Measurements from ENCODE around the gene FGD1.

Gene FGD1

DNA sequence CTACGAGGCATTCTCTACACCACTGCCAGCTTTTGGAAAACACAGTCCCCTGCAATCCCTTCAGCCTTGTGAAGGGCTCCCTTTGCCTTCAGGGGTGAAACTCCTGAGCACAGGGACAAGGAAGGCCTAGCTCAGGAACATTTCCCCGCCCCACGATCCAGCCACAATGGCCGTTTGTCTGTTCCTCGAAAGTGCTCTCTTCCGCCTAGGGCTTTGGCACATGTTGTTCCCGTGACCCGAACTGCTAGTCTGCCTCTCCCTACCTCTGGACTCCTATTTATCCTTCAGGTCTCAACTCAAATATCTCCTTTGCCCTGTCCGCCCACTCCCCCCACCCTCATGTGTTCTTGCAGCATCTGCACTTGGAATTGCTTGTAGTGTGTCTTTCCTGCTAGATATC, 12.1 kb downstream of the FGD1 start:
- H3K4me1 ChIP-seq = peaks cover 11% of the 10 kb centered on the region
- H3K9ac ChIP-seq = no peak overlapping the region
- H3K4me2 ChIP-seq (ENCODE audit: low read length) = no peak overlapping the region
- no peaks in the 10 kb centered on the region for H3K27me3 ChIP-seq (ENCODE audit: control insufficient read depth, insufficient read depth, low read length)
- H3K9me3 ChIP-seq (ENCODE audit: control insufficient read depth, low read length) = no peaks in the 10 kb centered on the region
- TF ChIP-seq, protein P1, sequence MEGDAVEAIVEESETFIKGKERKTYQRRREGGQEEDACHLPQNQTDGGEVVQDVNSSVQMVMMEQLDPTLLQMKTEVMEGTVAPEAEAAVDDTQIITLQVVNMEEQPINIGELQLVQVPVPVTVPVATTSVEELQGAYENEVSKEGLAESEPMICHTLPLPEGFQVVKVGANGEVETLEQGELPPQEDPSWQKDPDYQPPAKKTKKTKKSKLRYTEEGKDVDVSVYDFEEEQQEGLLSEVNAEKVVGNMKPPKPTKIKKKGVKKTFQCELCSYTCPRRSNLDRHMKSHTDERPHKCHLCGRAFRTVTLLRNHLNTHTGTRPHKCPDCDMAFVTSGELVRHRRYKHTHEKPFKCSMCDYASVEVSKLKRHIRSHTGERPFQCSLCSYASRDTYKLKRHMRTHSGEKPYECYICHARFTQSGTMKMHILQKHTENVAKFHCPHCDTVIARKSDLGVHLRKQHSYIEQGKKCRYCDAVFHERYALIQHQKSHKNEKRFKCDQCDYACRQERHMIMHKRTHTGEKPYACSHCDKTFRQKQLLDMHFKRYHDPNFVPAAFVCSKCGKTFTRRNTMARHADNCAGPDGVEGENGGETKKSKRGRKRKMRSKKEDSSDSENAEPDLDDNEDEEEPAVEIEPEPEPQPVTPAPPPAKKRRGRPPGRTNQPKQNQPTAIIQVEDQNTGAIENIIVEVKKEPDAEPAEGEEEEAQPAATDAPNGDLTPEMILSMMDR (IDR thresholded peaks at IDR 0.05) = no peak
- peak overlapping the region; percentile 61 for H2AFZ ChIP-seq
- H3K36me3 ChIP-seq (ENCODE audit: control insufficient read depth, insufficient read depth, low read length) = no peaks in the 10 kb centered on the region
- H3K79me2 ChIP-seq = peaks cover under 1% of the 10 kb centered on the region
- no peak overlapping the region for H3K4me3 ChIP-seq (ENCODE audit: low read depth, low read length)
- H3K27ac ChIP-seq = no peak overlapping the region

GRCh38 chrX:54482839-54483593, 13.0 kb downstream of the FGD1 start:
- no peaks in the 10 kb centered on the region for H3K9me3 ChIP-seq (ENCODE audit: control insufficient read depth, low read length)
- H3K4me2 ChIP-seq (ENCODE audit: low read length) = no peak overlapping the region
- peak overlapping the region; percentile 61 for H2AFZ ChIP-seq
- TF ChIP-seq, protein P1 (IDR thresholded peaks at IDR 0.05) = no peak
- no peaks in the 10 kb centered on the region for H3K36me3 ChIP-seq (ENCODE audit: control insufficient read depth, insufficient read depth, low read length)
- peak overlapping the region; percentile 60 for H3K27ac ChIP-seq
- H3K79me2 ChIP-seq = peaks cover 3% of the 10 kb centered on the region
- H3K9ac ChIP-seq = no peak overlapping the region
- no peak overlapping the region for H3K4me3 ChIP-seq (ENCODE audit: low read depth, low read length)
- H3K4me1 ChIP-seq = peaks cover 11% of the 10 kb centered on the region
- H3K27me3 ChIP-seq (ENCODE audit: control insufficient read depth, insufficient read depth, low read length) = no peaks in the 10 kb centered on the region

GRCh38 chrX:54479136-54480111, 16.6 kb downstream of the FGD1 start:
- H3K4me2 ChIP-seq (ENCODE audit: low read length) = no peak overlapping the region
- no peak overlapping the region for H3K9ac ChIP-seq
- TF ChIP-seq, protein P1 (IDR thresholded peaks at IDR 0.05) = no peak
- H2AFZ ChIP-seq = peak overlapping the region; percentile 56
- H3K4me3 ChIP-seq (ENCODE audit: low read depth, low read length) = no peak overlapping the region
- no peaks in the 10 kb centered on the region for H3K27me3 ChIP-seq (ENCODE audit: control insufficient read depth, insufficient read depth, low read length)
- peaks cover 11% of the 10 kb centered on the region for H3K4me1 ChIP-seq
- peaks cover 12% of the 10 kb centered on the region for H3K79me2 ChIP-seq
- peak overlapping the region; percentile 67 for H3K27ac ChIP-seq
- no peaks in the 10 kb centered on the region for H3K36me3 ChIP-seq (ENCODE audit: control insufficient read depth, insufficient read depth, low read length)
- H3K9me3 ChIP-seq (ENCODE audit: control insufficient read depth, low read length) = no peaks in the 10 kb centered on the region

- Histone ChIP-seq H3K9me3 (ENCODE audit: control insufficient read depth, low read length) (no peaks in the 10 kb centered on the region), H3K4me1 (peaks cover 3% of the 10 kb centered on the region), H2AFZ (no peak overlapping the region), H3K4me2 (ENCODE audit: low read length) (no peak overlapping the region), H3K36me3 (ENCODE audit: control insufficient read depth, insufficient read depth, low read length) (no peaks in the 10 kb centered on the region), H3K79me2 (peaks cover 13% of the 10 kb centered on the region), H3K9ac (no peak overlapping the region), H3K27ac (no peak overlapping the region), H3K4me3 (ENCODE audit: low read depth, low read length) (no peak overlapping the region), H3K27me3 (ENCODE audit: control insufficient read depth, insufficient read depth, low read length) (no peaks in the 10 kb centered on the region)
- TF ChIP-seq, protein P1 (IDR thresholded peaks at IDR 0.05) = no peak
Measured at GRCh38 chrX:54473993-54474859, 21.8 kb downstream of the FGD1 start.

All from parathyroid adenoma (tissue), 2 donors.